GM21529 (cell line): Measurements from ENCODE around the gene MCOLN2.
"Not testable (repeated sequence)": the region's sequence is repeated elsewhere in the genome, so short reads cannot be mapped to it uniquely, and the experiment has no call there.

Experiments used
- ATAC-seq: cut with Tn5 transposase; IDR thresholded peaks from one replicate; pipeline ENCODE4 v1.9.1; 2021; ENCODE audit not compliant: unreplicated experiment

Gene MCOLN2

DNA sequence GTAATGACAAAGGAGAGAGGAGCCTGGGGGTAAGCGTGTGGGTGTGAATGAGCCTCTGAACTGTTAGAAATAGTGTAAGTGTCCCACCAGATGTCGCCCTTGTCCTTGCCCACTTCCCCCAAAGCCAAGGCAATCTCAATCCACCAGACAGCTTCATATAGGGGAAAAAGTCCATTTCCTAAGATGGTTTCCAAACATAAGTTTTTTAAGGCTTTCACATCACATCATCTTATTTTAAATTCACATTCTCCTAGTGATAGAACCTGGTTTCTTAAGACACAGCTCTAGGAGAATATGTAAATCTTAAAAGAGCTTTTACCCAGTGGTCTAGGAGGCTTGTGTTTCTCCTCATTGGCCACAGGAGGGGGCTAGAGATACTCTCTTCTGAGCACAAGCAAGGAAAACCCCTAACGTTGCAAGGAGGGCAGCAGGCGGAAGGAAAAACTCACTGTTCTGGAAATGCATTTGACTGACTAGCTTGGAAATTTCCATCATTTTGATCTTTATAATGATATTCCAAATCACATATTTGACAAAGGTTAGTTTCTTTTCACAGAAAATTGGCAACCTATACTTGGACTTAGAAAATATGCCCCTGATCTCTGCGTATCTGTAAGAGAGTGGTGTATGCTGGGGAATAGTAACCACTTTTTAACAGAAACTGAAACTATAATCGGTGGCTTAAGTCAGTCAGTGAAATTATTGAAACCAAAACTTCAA is 52.0 kb downstream of the MCOLN2 start:
- peak; percentile 84 for ATAC-seq

DNA sequence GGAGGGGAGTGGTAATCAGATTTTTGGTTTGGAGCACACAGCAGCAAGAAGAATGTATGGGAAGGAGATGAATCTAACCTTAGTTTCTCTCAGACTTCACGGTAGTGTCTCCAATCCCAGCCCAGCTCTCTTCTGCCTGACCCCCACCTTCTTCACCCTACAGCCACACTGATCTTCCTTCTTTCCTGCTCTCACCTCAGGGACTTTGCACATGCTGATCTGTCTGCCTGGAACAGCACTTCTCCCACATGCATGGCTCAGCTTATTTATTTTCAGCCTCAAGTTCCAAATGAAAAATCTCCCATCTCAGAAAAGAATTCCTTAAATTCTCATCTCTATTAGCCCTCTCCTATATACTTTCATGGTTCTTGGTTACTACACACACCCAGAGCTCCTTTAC is 55.1 kb downstream of the MCOLN2 start:
- ATAC-seq: no peak

DNA sequence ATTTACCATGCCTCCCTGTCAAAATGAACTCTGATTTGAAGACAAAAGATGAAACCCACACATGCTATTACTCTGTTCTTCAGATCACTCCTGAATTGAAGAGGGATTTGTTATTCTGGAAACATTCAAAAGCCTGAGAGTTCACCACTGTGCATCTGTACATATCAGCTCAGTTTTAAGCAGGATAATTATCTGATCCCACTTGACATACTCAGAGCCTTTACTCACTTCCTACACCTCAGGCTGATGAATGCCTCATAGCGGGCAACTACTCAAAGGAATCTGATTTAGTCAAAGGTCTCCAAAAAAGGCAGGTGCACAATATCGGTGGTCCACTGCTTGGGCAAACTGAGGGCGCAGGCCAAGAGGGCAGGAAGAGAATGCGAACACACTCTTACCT is 56.4 kb downstream of the MCOLN2 start:
- no peak for ATAC-seq

DNA sequence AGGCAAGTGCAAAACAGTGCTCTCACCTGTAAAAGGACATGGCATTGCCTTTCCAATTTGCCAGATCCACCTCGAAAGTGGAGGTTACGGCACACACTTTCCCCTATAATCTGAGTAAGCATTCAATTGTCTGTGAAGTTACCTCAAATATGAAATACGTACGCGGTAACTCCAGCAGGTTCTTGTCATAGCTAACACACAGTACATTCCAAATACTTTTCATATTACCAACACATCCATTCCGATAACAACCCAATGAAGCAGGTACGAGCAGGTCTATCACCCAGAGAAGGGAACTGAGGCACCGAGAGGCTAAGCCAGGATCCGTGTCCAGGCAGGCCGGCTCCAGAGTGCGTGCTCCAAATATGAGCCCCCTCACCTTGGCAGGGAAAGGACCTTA is 57.2 kb downstream of the MCOLN2 start:
- ATAC-seq: no peak

DNA sequence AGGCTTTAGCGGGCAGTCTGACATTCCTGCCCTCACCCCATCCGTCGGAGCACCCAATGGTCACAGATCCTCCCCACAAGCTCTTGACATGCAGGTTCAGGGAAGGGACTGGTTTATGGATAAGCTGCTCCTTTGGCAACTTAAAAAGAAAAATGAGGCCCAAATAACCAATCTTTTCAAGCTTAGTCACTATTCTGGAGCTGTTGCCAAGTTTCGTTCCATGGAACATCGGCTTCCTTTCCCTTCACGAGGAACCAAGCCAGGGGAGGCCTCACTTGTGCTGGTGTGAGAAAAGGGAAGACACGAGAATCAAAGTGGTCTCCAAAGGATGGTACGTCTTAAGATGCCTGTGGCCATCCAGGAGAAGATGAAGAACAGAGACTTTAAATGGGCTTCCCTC is 57.8 kb downstream of the MCOLN2 start:
- no peak for ATAC-seq

DNA sequence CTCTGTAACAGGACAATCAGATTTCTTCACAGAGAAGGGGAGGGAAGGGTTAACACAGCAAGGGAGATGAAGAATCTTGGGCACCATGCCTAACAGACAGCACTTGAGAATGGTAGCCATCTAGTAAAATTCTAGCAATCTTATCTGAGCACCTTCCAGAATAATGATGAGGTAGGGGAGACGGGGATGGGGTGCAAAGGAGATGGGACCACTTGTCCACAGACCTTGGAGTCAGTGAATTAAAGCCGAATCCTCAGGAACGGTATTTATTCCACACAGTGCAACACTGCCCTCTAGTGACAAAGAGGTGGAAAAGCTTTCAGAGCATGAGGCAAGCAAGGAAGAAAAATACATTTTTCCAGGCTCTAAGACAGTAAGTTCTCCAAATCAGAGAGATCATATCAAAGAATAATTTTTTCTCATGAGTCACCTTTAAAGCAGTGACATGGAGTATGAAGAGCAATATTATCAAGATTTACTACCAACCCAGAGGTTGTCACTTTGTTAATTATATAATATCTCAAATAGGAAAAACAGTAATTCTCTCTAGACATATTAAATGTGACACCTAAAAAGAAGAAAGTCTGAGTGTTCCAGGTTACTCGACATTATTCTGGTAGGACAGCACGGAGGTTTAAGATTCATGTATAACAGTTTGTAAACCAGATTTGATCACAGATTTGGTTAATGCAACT is 60.6 kb downstream of the MCOLN2 start:
- no peak for ATAC-seq

DNA sequence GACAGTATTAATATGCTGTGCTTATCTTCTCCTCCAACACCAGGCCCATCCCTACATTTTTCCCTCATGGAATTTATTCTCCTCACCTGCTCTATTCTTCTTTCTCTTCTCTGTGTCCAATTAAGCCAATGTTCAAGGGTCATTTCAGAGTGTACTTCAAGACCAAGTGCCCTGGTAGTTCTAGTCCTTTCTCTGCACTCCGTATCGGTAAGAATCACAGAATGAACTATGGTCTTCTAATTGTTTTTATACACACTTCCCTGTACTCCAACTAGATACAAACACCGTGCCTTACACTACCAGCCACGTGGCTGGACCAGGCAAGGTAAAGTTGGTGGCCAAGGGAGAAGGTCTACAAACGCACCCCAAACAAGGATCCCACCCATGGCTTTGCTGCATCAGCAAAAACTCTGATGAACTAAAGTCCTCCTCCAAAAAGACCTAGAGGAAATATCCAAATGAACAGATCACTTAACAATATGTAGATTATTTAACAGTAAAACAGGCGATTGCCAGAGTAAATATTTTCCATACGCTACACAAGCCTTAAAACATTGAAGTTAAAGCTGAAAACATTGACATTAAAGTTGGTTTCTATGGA is 63.8 kb downstream of the MCOLN2 start:
- no peak for ATAC-seq

DNA sequence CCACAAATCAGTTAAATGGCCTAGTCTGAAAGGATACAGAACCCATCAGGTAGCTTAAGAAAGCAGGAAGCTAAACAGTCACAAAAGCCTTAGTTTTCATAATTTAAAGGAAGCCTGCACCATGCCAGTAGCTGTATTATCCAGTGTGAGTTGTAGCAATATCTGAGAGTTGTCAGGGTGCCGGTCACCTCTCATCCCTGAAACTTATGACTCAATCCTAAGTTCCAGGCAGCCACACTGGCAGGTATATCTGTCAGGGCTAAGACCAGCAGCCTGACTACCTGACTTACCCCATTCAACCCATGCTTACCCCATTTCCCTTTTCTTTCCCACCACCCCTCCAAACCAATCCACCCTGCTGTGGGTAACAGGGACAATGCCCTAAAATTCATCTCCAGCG is 66.1 kb downstream of the MCOLN2 start:
- ATAC-seq: no peak

DNA sequence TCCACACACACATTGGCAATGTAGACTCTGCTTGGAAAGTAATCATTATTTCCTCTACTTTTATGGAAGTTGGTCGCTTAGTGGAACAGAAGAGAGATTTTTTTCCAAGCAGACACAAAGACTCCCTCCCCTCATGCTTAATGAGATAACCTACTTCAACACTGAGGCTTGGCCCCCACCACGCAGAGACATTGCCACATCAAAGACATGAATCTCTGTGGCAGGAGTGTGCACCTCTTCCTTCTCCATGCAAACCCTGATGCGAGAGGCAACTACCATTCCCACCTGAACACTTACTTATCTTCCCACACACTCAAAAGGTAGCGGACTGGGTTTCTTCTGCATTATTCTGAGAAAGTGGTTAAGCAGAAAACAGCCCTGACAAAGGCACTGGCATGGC is 66.6 kb downstream of the MCOLN2 start:
- ATAC-seq: no peak

DNA sequence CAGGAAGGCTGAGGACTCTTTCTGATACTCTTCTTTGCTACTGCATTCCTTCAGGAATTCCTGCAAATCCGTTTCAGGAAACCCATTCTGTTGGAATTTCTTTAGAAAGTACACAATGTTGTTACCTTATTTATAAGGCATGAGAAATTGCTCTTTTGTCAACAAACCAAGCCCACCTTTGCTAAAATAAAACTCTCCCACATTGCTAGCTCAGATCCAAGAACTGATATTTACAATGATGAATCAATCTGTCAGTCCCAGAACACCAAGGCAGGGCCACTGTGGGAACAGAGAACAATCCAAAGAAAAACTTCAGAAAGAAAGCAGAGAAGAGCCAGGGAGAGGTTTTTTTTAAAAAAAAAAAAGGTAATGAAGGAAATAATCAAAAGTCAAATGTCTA is 67.3 kb downstream of the MCOLN2 start:
- ATAC-seq: no peak

DNA sequence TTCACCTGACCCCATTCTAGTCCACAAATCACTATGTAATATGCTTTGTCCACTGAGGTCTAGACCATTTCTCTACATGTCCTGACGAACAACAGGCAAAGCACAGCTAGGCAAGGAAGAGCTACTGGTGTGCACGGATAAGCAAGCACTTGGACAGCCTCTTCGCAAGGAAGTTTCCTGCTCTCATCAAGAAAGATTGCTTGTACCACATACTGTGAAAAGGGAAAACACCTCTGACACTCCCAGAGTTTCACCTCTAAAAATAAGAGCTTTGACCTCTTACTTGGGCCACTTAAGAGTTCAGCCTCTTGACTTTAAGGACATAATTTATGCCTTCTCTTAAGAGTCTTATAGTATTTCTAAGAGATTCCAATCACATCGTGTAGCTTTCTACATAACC is 67.9 kb downstream of the MCOLN2 start:
- ATAC-seq: no peak

DNA sequence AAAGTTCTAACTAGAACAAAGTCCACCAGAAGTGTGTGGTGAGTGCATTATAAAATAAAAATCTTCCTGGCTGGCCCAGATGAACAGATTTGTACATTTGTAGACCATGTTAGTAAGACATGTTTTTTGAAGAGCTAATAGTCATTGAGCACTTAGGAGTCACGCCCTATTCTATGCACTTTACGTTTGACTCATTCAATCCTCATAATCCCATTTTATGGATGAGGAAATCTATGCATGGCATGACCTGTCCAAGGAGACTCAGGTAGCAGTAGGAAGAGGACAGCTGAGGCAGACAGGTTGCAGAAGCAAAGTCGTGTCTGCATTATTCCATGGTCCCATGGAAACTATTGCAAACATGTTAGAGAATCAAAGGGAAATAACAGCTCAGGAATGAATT is 73.6 kb downstream of the MCOLN2 start:
- no peak for ATAC-seq

DNA sequence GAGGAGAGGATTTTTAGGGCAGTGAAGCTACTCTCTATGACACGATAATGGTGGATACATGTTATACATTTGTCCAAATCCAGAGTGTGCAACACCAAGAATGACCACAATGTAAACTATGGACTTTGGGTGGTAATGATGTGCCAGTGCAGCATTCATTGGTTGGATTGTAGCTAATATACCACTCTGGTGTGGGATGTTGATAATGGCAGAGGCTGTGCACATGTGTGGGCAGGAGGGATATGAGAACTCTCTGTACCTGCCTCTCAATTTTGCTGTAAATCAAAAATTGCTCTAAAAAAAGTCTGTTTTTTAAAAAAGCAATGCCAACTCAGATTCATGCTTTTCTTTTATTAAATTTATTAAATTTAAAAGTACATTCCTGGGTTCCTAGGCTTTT is 76.8 kb downstream of the MCOLN2 start:
- no peak for ATAC-seq

DNA sequence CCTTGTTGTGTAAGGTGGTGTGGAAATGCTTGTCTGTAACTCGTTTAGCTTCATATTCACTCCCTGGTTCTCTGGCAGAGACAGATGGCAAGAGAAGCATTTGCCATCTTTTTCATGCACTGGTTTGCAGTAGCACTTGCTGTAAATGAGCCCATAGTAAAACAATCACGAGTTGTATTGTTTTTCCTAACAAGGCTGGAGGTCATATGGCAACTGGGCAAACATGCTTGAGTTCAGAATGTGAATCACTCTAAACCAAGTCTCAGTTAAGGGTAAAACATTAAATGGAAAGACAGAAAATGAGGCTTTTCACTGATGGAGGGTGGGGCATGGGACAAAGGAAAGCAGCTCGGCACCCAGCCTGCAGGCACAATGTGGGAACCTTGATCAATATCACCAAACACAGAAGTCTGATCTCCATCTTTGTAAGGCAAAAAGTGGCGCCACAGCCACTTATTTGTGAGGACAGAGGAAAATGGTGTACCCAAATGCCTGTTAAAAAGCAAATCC is 77.4 kb downstream of the MCOLN2 start:
- no peak for ATAC-seq

DNA sequence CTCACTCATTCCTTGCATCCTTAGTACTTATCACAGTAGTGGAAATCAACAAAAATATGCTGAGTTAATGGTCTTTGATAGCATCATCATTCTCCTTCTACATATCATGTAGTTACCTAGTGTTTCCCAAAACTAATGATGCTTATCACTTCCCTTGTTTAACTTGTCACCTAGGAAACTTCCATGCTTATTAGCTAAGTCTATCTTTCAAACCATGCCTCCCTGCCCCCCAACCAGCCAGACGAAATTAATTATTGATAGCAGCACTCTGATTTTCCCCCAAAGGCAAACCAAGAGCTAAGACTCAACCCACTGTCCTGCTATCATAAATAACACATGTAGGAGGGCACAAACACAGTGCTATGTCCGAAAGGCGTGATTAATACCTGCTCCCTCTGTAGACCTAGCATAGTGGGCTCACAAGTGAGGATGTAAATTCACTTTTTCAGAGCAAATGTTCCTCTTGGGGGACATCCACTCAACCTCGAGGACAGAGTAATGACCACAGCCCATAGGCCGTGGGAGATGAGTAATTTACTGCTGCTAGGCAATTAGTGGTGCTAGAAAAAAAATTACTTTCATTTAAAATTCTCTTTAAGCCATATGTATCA is 78.1 kb downstream of the MCOLN2 start:
- ATAC-seq: no peak

DNA sequence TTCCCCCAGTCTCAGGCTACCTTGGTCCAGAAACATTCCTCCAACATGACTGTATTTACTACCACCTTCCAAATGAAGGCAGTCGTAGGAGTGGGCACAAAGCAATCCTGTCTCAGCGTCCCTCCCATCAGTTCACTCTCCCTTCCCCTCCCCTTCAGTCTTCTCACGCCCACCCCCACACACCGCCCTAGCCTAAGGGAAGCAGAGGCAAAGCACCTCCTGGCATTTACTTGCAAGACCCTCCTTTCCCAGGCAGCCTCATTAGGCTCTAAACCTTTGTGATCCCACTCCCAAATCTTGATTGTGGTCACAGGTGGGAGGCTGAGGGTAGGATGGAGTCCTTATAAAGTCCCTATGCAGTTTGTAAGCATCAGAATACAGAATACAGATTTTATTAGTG is 80.0 kb downstream of the MCOLN2 start:
- no peak for ATAC-seq

DNA sequence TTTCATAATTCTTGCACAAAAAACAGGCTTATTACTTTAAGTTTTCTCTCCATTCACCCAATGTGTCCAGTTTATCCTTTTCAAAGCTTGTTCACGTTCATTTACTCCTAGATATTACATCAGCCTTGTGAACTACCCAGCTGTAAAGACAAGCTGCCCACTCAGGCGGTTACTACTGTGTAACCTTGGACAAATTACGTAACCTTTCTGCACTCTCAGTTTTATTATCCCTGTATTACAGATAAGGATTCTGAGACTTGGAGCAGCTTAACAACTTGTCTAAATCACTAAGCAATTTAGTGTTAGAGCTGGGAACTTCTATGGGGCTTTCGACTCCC is 83.4 kb downstream of the MCOLN2 start:
- ATAC-seq: no peak

DNA sequence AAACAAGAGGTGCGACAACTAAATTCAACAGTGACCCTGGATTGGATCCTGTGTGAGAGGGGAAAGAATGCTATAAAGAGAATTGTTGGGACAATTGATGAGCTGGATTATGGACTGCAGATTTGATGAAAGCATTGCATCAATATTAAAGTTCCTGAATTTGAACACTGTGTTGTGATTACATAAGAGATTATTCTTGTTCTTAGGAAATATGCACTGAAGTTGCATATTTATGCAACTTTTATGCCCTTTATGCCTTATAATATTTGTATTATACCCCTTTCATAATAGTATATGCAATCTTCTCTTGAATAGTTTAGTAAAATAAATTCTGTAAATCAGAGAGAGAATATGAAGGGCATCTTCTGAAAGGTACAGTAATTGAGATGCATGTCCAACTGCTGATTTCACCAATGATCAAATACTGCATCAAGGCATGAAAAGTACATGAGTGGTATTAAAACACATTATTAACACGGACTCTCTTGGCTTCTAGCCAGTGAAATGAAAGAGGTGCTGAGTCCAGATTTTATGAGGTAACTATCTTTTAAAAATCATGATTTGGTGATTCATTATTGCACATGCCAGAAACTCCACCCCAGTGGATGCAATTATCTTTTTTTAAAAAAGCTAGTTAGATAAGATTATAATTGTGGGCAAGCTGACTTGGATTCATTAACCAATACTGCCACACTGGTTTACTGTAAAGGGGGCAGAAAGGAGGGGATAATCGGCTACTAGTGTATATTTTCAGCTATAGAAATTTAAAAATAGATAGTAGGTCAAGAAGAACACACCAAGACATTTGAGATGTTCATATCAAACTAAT is 84.0 kb downstream of the MCOLN2 start:
- ATAC-seq: no peak

DNA sequence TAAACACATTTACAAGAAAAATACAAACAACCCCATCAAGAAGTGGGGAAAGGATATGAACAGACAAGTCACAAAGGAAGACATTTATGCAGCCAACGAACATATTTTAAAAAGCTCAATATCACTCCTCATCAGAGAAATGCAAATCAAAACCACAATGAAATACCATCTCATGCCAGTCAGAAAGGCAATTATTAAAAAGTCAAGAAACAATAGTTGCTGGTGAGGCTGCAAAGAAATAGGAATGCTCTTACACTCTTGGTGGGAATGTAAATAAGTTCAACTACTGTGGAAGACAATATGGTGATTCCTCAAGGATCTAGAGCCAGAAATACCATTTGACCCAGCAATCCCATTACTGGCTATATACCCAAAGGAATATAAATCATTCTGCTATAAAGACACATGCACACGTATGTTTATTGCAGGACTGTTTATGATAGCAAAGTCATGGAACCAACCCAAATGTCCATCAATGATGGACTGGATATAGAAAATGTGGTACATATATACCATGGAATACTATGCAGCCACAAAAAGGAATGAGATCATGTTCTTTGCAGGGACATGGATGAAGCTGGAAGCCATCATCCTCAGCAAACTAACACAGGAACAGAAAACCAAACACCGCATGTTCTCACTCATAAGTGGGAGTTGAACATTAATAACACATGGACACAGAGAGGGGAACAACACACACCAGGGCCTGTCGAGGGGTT is 88.0 kb downstream of the MCOLN2 start:
- ATAC-seq: not testable (repeated sequence)

DNA sequence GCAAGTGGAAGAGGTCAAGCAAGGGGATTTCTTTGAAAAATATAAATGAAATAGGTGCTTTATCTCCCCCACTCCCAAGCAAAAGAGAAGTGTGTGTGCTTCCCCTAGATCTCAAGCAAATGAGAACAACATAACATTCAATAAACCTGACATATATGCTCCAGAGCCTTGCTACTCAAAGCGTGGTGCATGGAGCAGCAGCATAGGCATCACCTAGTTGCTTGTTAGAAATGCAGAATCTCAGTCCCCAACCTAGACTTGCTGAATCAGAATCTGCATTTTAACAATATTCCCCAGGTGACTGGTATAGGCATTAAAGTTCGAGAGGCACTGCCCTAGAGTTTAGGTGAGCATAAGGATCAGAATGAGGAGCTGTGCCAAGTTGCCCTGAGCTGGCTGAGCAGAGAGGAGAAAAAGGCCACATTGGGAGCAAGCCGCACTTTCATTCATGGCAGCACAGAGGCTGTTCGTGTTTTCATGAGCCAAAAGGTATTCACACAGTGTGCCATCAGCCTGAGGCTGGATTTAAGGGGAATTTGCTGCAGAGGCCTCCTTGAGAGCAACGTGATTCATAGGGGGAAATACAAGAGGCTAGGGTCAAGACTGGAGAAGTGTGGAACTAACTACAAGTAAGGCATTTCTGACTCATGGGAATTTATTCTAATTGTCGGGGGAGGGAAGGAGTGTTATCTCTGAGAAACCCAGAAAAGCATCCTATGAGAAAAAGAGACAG is 89.7 kb downstream of the MCOLN2 start:
- ATAC-seq: no peak
